ENCODE data around the gene PSMB9. TPM values are rescaled to one million over a fixed set of nuclear protein-coding genes. Genes with fewer than 3 reads are reported as not detected.

Gene PSMB9
- total RNA-seq, 1 experiment from 2014 or later: 120 TPM

DNA sequence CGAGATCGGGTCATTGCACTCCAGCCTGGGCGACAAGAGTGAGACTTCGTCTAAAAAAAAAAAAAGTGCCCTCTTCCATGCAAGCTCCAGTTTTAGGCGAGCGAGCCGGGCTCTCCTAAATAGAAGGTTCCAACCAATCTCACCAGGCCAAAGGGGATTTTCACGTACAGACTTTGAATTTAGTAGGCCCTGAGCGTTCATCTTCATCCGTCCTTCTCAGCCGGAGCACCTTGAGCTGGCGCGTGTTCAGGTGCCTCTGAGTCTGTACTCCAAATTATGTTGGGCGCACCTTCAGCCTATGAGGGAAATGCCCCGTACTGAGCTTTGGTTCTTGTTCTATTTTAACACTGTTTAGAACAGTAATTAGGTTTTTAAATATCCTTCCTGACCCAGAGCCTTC lies 14.6 kb upstream of the PSMB9 start:
- Mint-ChIP-seq H3K9me3 (ENCODE audit: low read depth, unreplicated experiment) (no peaks in the 10 kb centered on the region), H3K27ac (ENCODE audit: unreplicated experiment) (no peak overlapping the region), H3K4me1 (ENCODE audit: low read depth, unreplicated experiment) (peaks cover 30% of the 10 kb centered on the region), H3K4me3 (ENCODE audit: low read depth, unreplicated experiment) (no peak overlapping the region), H3K27me3 (ENCODE audit: unreplicated experiment) (no peaks in the 10 kb centered on the region), H3K36me3 (ENCODE audit: insufficient read depth, unreplicated experiment) (peaks cover 55% of the 10 kb centered on the region)
- no peak for DNase-seq
- intact Hi-C loops (cut with micrococcal nuclease; ENCODE audit: unreplicated experiment): loop anchor here (2.0 kb wide), 1 partner anchor 13 kb away; the partner anchor contains the start of gene TAP1
- CTCF ChIA-PET: interaction anchor here (1.2 to 3.7 kb wide), 11 partner anchors 12 to 141 kb away, joined by 8 to 171 read pairs (median 14); partner anchors contain the start of genes BRD2, HLA-DMA, PSMB9 and TAP1
- TF ChIP-seq, protein P1, sequence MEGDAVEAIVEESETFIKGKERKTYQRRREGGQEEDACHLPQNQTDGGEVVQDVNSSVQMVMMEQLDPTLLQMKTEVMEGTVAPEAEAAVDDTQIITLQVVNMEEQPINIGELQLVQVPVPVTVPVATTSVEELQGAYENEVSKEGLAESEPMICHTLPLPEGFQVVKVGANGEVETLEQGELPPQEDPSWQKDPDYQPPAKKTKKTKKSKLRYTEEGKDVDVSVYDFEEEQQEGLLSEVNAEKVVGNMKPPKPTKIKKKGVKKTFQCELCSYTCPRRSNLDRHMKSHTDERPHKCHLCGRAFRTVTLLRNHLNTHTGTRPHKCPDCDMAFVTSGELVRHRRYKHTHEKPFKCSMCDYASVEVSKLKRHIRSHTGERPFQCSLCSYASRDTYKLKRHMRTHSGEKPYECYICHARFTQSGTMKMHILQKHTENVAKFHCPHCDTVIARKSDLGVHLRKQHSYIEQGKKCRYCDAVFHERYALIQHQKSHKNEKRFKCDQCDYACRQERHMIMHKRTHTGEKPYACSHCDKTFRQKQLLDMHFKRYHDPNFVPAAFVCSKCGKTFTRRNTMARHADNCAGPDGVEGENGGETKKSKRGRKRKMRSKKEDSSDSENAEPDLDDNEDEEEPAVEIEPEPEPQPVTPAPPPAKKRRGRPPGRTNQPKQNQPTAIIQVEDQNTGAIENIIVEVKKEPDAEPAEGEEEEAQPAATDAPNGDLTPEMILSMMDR (IDR thresholded peaks at IDR 0.05; ENCODE audit: unreplicated experiment): no peak
- BruUV-seq (replicated peaks): no TSS peak

DNA sequence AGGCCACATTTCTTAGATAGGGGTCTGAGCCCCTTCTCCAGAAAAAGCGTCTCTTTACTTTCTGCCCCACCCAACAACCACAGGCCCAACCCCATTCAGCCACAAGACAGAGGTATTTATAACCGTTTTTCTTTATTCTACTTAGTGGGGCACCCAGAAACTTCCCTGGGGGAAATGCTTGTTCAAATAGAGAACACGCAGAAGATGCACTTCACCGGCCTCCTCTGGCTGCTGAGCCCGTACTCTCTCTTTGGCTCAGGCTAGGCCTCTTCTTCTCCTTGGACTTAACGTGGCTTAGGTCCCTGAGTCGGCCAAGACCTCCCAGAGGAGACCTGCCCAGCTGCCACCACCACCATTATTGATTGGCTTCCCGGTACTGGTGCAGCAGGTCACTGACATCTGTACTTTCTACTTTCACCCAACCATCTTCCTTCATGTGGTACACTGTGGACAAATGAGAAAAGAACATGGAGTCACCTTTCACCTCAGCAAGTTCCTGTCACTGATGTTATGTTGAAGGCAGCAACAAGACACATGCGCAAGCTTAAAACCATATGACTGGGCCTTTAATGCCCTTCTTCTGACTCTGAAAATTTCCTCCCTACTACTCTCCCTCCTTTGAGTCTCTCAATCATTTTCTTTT lies 13.3 kb upstream of the PSMB9 start:
- Mint-ChIP-seq H3K4me3 (ENCODE audit: low read depth, unreplicated experiment) (no peak overlapping the region), H3K27me3 (ENCODE audit: unreplicated experiment) (no peaks in the 10 kb centered on the region), H3K4me1 (ENCODE audit: low read depth, unreplicated experiment) (peaks cover 39% of the 10 kb centered on the region), H3K9me3 (ENCODE audit: low read depth, unreplicated experiment) (no peaks in the 10 kb centered on the region), H3K36me3 (ENCODE audit: insufficient read depth, unreplicated experiment) (peaks cover 51% of the 10 kb centered on the region), H3K27ac (ENCODE audit: unreplicated experiment) (no peak overlapping the region)
- TF ChIP-seq, protein P1 (IDR thresholded peaks at IDR 0.05; ENCODE audit: unreplicated experiment): no peak
- CTCF ChIA-PET: interaction anchor here (3.7 kb wide), 1 partner anchor 13 kb away, joined by 131 read pairs; the partner anchor contains the start of genes PSMB9 and TAP1
- BruUV-seq (replicated peaks): no TSS peak
- intact Hi-C loops (cut with micrococcal nuclease; ENCODE audit: unreplicated experiment): no loop called here
- no peak for DNase-seq

DNA sequence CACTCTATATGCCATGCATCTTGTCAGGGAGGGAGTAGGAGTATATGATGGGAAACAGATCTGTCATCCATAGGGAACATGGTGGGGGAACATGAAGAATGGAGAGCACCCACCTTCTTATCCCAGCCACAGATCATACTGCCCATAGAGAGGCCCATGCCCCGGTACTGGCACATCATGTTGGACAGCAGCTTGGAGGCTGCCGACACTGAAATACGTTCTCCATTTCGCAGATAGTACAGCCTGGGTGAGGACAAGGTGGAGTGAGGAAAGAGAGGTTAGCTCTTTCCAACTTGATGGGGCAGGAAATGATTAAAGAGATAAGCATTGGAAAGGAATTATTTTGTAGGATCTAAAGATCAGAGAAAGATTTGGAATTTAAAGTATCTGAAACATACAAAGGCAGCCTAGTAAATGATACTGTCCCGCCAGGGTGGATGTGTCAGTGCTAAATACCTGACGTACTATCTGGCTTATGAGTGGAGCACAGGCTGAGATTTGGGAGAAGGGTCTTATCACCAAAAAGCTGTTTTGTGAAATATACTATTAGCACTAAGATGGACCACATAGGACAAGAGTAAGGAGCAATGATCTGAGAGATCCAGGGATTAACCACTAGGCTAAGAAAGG lies 11.9 kb upstream of the PSMB9 start:
- CTCF ChIA-PET: interaction anchor here (1.6 kb wide), 1 partner anchor 12 kb away, joined by 5 read pairs; the partner anchor contains the start of genes PSMB9 and TAP1
- no peak overlapping the region for H3K27ac Mint-ChIP-seq (ENCODE audit: unreplicated experiment)
- no peak overlapping the region for H3K4me3 Mint-ChIP-seq (ENCODE audit: low read depth, unreplicated experiment)
- intact Hi-C loops (cut with micrococcal nuclease; ENCODE audit: unreplicated experiment): no loop called here
- no peaks in the 10 kb centered on the region for H3K9me3 Mint-ChIP-seq (ENCODE audit: low read depth, unreplicated experiment)
- BruUV-seq (replicated peaks): no TSS peak
- H3K27me3 Mint-ChIP-seq (ENCODE audit: unreplicated experiment): no peaks in the 10 kb centered on the region
- TF ChIP-seq, protein P1 (IDR thresholded peaks at IDR 0.05; ENCODE audit: unreplicated experiment): no peak
- H3K4me1 Mint-ChIP-seq (ENCODE audit: low read depth, unreplicated experiment): peaks cover 31% of the 10 kb centered on the region
- no peak for DNase-seq
- peaks cover 53% of the 10 kb centered on the region for H3K36me3 Mint-ChIP-seq (ENCODE audit: insufficient read depth, unreplicated experiment)

DNA sequence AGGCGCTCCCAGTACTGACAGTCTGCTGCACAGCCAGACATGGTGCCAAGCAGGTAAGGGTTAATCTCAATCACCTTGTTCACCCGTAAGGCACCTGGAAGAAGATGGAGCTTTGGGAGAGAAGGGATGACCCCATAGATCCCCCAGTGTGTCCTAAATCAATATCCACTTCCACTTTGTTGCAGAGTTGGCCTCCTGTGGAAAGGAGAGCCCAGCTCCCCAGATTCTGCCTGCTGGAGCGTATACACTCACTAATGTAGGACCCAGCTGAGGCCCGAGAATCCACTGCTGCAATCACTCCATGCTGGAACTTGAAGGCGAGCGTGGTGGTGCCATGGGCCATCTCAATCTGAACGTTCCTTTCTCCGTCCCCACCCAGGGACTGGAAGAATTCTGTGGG lies 11.3 kb upstream of the PSMB9 start:
- intact Hi-C loops (cut with micrococcal nuclease; ENCODE audit: unreplicated experiment): no loop called here
- peak overlapping the region; percentile 7 for H3K27ac Mint-ChIP-seq (ENCODE audit: unreplicated experiment)
- BruUV-seq (replicated peaks): no TSS peak
- no peaks in the 10 kb centered on the region for H3K9me3 Mint-ChIP-seq (ENCODE audit: low read depth, unreplicated experiment)
- CTCF ChIA-PET: interaction anchor here (1.6 kb wide), 1 partner anchor 11 kb away, joined by 5 read pairs; the partner anchor contains the start of genes PSMB9 and TAP1
- TF ChIP-seq, protein P1 (IDR thresholded peaks at IDR 0.05; ENCODE audit: unreplicated experiment): no peak
- DNase-seq: no peak
- peak overlapping the region; percentile 96 for H3K4me3 Mint-ChIP-seq (ENCODE audit: low read depth, unreplicated experiment)
- H3K36me3 Mint-ChIP-seq (ENCODE audit: insufficient read depth, unreplicated experiment): peaks cover 54% of the 10 kb centered on the region
- peaks cover 26% of the 10 kb centered on the region for H3K4me1 Mint-ChIP-seq (ENCODE audit: low read depth, unreplicated experiment)
- no peaks in the 10 kb centered on the region for H3K27me3 Mint-ChIP-seq (ENCODE audit: unreplicated experiment)

Data from Calu3 (cell line).